Melanocyte of skin (primary cell): ENCODE results near the gene HSP90B1. TPM values are rescaled to one million over a fixed set of nuclear protein-coding genes. Genes with fewer than 3 reads are reported as not detected.

Experiments
- total RNA-seq, 2 donors: library from RNA; depleted of rRNA; stranded (reverse); fragments of >200 nt; gene quantifications; 2 replicates each; pipeline ENCODE4 v1.2.3, GENCODE V29; 2012

Gene HSP90B1
- 100 to 1,000 TPM; 240 to 492 TPM for total RNA-seq

GRCh38 chr12:103930034-103930786 lies at the start of gene HSP90B1:
Gene HSP90B1, plus strand, starts transcription at chr12:103930410. Its CDS starts 106 bp downstream, at chr12:103930516.

DNA sequence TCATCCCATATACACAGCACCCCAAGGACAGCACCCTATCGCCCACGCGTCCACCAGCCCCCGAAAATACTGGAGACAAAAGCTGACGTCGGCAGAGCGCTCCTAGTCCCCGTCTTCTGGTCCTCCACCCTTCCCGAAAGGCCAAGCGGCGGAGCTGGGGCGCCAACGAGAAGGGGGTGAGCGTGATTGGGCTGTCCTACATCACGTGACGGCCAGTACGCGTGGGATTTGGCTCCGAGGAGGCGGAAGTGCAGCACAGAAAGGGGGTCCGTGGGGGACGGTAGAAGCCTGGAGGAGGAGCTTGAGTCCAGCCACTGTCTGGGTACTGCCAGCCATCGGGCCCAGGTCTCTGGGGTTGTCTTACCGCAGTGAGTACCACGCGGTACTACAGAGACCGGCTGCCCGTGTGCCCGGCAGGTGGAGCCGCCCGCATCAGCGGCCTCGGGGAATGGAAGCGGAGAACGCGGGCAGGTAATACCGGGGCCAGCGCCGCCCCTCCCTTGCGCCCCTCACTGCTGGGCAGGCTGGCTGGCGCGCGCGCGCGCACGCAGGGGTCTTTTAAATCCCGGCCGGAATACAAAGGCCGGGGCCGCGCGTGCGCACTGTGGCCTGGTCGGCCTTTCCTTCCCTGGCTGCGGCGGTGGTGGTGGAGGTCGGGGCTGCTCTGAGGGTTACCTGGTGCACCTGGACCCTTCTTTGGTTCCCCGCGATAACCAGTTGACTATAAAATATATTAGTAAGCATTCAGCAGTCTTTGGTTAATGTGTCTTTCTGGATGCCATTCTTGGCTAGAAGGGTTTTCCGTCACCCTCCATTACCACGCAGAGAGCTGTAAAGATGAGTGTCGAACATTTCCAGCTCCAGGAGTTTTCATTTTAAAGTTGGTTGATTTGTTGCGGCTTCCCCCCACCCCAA lies 35.6 kb downstream of the HSP90B1 start, which contains the start of gene TDG:
Gene TDG, plus strand, starts transcription at position 283 of the 915 bp plus-strand sequence. Its CDS starts 166 bp downstream, at position 449.

Other genes with a start within 250 kb of the HSP90B1 start
- gene NT5DC3, start 89.2 kb upstream of the HSP90B1 start, total RNA-seq = 10 to 100 TPM; 23.4 to 29.6 TPM
- 10 to 100 TPM; 15.5 to 22.0 TPM for gene TDG, start 35.5 kb downstream of the HSP90B1 start, total RNA-seq
- gene GLT8D2, start 119.8 kb downstream of the HSP90B1 start, total RNA-seq = 1 to 10 TPM in 1 of 2 donors, not detected in 1; 1.7 TPM
- gene HCFC2, start 134.1 kb downstream of the HSP90B1 start, total RNA-seq = 10 to 100 TPM in 1 of 2 donors, 1 to 10 TPM in 1; 9.7 to 12.0 TPM
- 1 to 10 TPM; 5.5 to 9.0 TPM for gene NFYB, start 207.8 kb downstream of the HSP90B1 start, total RNA-seq